Measurements from ENCODE around the gene TRIP13.
"Not testable (repeated sequence)": the region's sequence is repeated elsewhere in the genome, so short reads cannot be mapped to it uniquely, and the experiment has no call there.

Gene TRIP13

GRCh38 chr5:921456-922435 is 29.1 kb downstream of the TRIP13 start:
- DNase-seq, result no peak

- no peak for DNase-seq
Observed at GRCh38 chr5:922436-923280, 30.0 kb downstream of the TRIP13 start.

- no peak for DNase-seq
Observed at GRCh38 chr5:923281-923873, 30.7 kb downstream of the TRIP13 start.

GRCh38 chr5:926417-927171 is 33.9 kb downstream of the TRIP13 start:
- DNase-seq, result no peak

GRCh38 chr5:927172-928015 is 34.7 kb downstream of the TRIP13 start:
- DNase-seq, result no peak

GRCh38 chr5:929182-929581 is 36.5 kb downstream of the TRIP13 start:
- not testable (repeated sequence) for DNase-seq

- DNase-seq, result no peak
Observed at GRCh38 chr5:929596-929995, 36.9 kb downstream of the TRIP13 start.

- DNase-seq, result no peak
Observed at GRCh38 chr5:930866-931265, 38.2 kb downstream of the TRIP13 start.

- DNase-seq, result no peak
Observed at GRCh38 chr5:931570-932145, 39.0 kb downstream of the TRIP13 start.

- DNase-seq, result no peak
Observed at GRCh38 chr5:932151-932627, 39.5 kb downstream of the TRIP13 start.

GRCh38 chr5:932628-933250 is 40.1 kb downstream of the TRIP13 start:
- DNase-seq, result no peak

GRCh38 chr5:933251-933861 is 40.7 kb downstream of the TRIP13 start:
- DNase-seq, result no peak

GRCh38 chr5:933951-934350 is 41.3 kb downstream of the TRIP13 start:
- not testable (repeated sequence) for DNase-seq

- DNase-seq, result not testable (repeated sequence)
Observed at GRCh38 chr5:934381-934967, 41.8 kb downstream of the TRIP13 start.

GRCh38 chr5:935510-936084 is 42.9 kb downstream of the TRIP13 start:
- no peak for DNase-seq

GRCh38 chr5:936149-937144 is 43.8 kb downstream of the TRIP13 start:
- DNase-seq, result no peak

GRCh38 chr5:937151-937924 is 44.7 kb downstream of the TRIP13 start:
- DNase-seq, result no peak

Data from KG1 (cell line).